RPMI7951 (cell line): Measurements from ENCODE around the gene RBFOX1. TPM values are rescaled to one million over a fixed set of nuclear protein-coding genes. Genes with fewer than 3 reads are reported as not detected.

Experiments used
- DNase-seq: peaks from one replicate; pipeline ENCODE4 v3.0.0-alpha.2; 2012; ENCODE audit warnings: low read depth
- total RNA-seq: library from RNA; depleted of rRNA; stranded (reverse); fragments of >200 nt; shearing (Covaris generic); gene quantifications from 2 replicates; pipeline ENCODE4 v1.2.3, GENCODE V29; 2014; rRNA removed

The RBFOX1 gene
- total RNA-seq: under 0.01 and 0.10 TPM in 2 replicates

DNA sequence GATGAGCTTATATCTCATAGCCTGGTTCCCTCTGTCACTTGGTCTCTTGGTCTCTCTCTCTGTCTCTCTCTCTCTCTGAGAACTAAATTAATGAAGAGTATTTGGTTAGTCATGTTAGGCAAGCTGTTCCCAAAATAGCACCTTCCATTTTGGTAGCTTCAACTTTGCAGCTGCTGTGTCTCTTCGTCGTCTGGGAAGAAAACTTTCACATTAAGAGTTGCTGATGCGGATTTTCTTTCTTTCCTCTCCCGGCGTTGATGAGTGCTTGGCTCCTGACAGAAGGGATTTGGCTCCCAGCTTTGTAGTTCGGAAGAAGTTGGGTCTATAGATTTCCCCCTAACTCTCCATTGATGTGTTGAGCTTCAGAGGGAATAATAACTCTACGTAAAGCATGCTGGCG, at the start of gene RBFOX1:
RBFOX1 (plus strand) TSS at position 235 of the 400 bp plus-strand sequence.
- DNase-seq: no peak

GRCh38 chr16:7284780-7285179, 47.9 kb upstream of the RBFOX1 start:
- no peak for DNase-seq

DNA sequence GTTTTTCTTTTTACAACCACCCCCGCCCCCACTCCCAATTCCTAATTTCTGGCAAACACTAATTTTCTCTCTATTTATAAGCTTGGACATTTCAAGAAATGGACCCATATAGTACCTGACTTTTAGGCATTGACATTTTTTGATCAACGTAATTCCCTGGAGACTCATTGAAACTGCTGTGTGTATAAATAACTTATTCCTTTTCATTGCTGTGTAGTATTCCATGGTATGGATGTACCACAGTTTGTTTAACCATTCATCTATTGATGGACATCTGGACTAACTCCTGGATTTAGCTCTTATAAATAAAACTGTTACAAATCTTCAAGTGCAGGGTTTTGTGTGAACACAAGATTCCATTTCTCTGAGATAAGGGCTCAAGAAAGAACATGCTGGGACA, 47.1 kb upstream of the RBFOX1 start:
- DNase-seq: no peak

- no peak for DNase-seq
Observed at GRCh38 chr16:7289299-7289698, 43.3 kb upstream of the RBFOX1 start.

DNA sequence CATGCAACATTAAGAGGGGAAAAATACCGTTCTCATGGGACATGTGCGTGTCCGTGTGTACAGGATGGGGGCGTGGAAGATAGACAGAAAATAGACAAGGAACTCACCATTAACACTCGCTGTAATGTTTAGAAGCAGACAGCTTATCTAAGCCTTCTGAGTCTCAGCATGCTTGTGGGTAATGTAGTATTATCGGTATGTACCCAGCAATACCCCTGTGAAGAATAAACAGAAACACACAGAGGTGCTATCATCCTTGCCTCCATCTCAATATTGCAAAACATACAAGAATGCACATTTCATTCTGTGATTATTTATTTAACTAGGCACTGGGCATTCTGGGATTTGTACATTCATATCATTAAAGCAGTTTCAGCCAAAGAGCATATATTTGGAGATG, 42.0 kb upstream of the RBFOX1 start:
- DNase-seq: no peak

DNA sequence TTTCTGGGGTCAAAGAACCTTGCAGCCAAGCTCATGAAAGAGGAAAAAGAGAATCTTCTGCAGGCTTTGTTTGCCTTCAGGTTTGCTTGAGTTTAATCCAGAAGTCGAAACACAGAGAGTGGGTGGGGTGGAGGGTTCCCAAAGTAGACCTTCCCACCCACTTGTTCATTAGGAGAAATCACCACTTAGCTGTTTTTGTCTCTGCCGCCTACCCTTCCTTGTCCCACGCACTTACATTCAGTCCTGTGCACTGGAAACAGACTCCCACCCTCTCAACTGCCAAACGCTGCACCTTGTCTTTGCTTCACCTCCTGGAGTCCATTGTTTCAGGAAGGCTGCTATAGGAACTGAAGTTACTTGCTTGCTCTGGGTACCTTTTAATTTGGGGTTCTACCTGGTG, 38.6 kb upstream of the RBFOX1 start:
- no peak for DNase-seq

DNA sequence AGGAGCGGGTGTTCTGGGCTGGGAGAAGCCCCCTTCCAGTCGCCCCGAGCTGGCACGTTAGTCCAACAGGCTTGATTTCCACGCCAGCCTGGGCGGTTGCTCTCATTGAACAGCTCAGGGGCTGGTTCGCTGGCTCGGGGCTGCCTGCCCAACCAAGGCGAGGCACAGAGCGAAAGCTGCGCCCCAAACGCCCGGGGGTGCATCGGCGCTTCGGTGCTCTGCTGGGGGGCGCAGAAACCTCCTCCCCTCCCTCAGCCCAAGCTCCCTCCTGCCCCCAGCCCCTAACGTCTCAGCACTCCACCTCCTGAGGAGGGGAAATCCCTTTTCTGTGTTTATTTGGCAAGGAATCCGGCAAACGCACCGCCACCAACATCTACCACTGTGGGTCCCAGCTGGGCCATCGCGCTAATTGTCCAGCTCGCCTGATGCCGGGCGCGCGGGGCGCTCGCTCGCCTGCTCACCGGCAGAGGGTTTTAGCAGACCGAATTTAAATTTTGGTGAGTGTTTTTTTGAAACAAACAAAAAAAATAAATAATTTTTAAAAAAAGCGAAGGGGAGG, 29.5 kb upstream of the RBFOX1 start:
- no peak for DNase-seq

DNA sequence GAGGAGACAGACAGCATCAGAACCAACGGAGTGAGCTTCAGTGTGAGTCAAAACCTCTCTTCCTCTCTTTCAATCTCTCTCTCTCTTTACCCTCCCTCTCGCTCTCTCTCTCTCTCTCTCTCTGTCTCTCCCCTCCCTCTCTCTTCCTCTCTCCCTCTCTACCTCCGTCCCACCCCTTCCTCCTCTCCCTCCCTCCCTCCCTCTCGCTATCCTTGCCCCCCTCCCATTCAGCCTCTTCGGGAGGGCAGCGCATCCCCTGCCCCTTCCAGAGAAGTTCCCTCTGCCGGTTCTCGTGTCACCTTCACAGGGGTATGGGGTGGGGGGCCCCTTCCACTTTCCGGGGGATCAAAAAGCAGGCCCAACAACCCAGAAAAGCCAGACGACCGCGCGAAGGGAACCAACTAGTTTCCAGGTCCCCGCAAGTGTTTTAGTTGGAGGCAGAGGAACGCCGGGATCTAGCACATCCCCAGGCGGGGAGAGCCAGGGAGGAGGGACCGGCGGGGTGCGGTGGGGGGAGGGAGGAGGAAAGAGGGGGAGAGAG, 28.9 kb upstream of the RBFOX1 start:
- DNase-seq: no peak

GRCh38 chr16:7304279-7304678, 28.4 kb upstream of the RBFOX1 start:
- no peak for DNase-seq

- no peak for DNase-seq
Observed at GRCh38 chr16:7304958-7305357, 27.7 kb upstream of the RBFOX1 start.

DNA sequence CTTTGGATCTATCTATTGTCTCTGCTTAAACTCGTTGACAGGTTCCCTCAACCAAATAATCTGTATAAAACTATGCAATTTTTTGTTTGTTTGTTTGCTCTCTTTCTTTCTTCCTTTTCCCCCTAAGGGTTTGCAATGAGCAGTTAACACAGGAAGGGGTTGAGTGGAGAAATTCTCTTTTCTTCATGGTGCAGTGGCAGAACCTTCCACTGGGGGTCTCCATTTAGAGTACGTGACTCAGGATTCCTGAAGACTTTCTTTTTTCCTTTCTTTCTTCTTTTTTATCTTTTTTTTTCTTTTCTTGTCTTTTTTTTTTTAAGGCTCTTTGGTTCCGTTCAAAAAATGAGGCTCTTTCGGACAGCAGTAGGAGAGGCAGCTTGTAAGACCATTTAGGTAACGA, 19.5 kb upstream of the RBFOX1 start:
- DNase-seq: peak; percentile 6

DNA sequence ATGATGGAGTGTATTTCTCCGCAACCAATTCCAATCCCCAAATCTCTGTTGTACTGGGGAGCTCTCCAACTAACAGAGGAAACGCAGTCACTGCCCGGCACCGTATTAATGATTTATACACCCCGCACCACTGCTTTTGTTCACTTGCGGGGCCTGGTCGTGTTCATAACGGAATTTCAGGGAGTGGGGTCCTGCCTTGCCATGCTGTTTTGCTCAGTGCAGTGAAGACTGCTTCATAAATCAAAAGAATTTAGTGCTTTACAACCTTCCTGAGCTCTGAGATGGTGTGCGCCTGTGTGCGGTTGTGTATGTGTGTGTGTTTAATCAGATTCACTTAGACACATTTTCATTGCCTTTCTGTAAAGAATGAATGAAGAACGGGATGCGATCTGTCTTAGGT, 18.5 kb upstream of the RBFOX1 start:
- DNase-seq: no peak

DNA sequence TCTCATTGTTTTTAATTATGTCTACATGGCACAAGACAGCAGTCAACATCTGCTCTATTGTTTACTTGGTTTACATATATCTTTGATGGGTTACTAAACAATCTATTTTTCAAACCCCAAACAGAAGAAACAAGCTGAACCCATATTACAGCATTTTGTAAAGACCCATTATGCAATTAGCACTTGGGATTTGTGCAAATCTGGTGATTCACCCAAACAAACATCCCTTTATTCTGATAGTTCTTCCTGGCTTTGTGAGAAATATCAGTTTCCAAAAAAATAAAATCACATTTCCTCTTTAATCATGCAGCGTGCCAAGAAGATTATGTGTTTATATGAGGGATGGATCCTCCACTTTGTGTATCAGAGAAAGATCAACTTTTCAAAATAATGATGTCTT, 16.8 kb upstream of the RBFOX1 start:
- DNase-seq: no peak

- no peak for DNase-seq
Observed at GRCh38 chr16:7316281-7316888, 16.3 kb upstream of the RBFOX1 start.

DNA sequence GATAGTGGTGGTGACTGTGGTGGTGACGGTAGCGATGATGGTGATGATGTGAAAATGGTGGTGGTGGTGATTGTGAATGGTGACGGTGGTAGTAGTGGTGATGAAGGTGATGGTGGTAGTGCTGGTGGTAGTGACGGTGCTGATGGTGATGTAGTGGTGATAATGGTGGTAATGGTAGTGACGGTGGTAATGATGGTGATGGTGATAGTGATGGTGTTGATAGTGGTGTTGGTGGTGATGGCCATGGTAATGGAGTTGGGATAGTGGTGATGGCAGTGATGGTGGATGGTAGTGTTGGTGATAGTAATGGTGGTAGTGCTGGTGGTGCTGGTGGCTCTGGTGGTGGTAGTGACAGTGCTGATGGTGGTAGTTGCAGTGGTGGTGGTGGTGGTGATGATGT, 14.7 kb upstream of the RBFOX1 start:
- no peak for DNase-seq

DNA sequence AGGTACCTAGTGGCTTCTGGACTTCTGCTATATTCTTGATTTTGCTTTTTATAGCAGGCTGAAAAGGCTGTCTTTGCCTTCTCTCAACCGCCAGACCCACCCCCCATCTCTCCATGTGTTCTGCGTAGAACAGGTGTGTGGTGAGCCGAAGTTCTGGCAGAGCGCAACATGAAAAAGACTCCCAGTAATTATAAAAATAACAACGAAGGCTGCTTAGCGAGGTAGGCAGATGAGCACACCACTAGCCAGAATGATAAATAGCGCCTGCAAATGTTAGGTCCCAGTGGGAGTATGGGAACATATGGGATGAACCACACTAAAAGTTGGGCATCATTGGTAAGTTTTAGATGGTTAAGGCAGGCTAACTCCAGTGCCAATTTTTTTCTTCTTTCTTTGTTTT, 14.0 kb upstream of the RBFOX1 start:
- DNase-seq: no peak

GRCh38 chr16:7319514-7319913, 13.1 kb upstream of the RBFOX1 start:
- no peak for DNase-seq

- DNase-seq: no peak
Observed at GRCh38 chr16:7321661-7322060, 11.0 kb upstream of the RBFOX1 start.

DNA sequence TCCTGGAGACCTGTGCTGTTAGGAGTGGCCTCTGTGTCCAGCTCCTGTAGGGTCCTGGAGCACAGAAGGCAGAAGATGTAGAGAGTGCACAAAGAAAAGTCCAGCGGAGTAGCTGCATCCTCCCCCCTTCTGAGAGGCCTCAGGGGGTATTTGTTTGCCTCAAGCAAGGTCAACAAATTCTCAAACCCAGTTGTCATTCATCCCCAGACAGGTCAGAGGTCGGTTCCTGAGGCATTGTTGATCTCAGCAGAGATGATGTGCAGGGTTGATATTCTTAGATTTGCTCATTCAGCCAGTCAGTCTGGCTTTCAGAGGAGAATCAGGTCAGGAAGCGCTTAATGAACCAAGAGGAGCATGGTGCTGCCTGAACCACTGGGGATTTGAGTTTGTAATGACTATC, 8.3 kb upstream of the RBFOX1 start:
- DNase-seq: no peak

- no peak for DNase-seq
Observed at GRCh38 chr16:7325834-7326233, 6.8 kb upstream of the RBFOX1 start.

DNA sequence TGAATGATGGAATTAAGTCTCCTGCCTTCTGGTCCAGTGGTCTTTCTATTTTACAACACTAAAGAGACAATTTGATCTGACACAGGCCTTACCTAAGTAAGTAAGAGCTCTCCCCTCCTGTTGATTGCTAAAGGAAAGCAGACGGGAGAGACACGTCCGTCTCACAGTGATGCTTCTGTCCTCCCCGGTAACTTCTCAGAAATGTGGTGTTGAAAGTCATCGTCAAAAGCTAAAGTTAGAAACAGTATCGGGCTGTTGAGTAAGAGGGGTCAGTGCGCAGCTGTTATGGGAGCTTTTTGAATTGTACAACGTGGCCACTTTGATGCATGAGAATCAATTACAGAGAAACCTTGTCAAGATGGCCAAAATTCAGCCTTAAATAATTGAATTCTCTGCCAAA, 1.9 kb upstream of the RBFOX1 start:
- DNase-seq: no peak

- no peak for DNase-seq
Observed at GRCh38 chr16:7331997-7332396, 648 bp upstream of the RBFOX1 start.

GRCh38 chr16:7333180-7333725, 608 bp downstream of the RBFOX1 start:
- no peak for DNase-seq
